Activated naive CD4-positive, alpha-beta T cell treated with anti-CD3 and anti-CD28 coated beads, Interleukin-2, amount 10 ng/mL, durations not matched to agents 7 days and 5 days (primary cell): ENCODE measurements around the gene COG2.

Experiments
- CTCF ChIA-PET: fragments of 350-600 bp; sonication (Branson Sonifier 250); formaldehyde crosslinking; loops from one replicate; lab custom pipeline; 2021; ENCODE audit warnings: antibody characterized with exemption; lab: Charles Lee
- DNase-seq: peaks from one replicate; pipeline ENCODE4 v3.0.0-alpha.2; 2020
- H3K27ac Mint-ChIP-seq: one replicate; pipeline ENCODE4 v1.8.0; 2021; ENCODE audit warnings: mild to moderate bottlenecking, moderate library complexity, mixed read lengths
- H3K27me3 Mint-ChIP-seq: one replicate; pipeline ENCODE4 v1.8.0; 2021; ENCODE audit warnings: mild to moderate bottlenecking, mixed read lengths
- H3K36me3 Mint-ChIP-seq: one replicate; pipeline ENCODE4 v1.8.0; 2021; ENCODE audit warnings: mixed read lengths
- H3K4me1 Mint-ChIP-seq: one replicate; pipeline ENCODE4 v1.8.0; 2021; ENCODE audit warnings: mixed read lengths
- H3K4me3 Mint-ChIP-seq: one replicate; pipeline ENCODE4 v1.8.0; 2021; ENCODE audit warnings: mild to moderate bottlenecking, moderate library complexity, mixed read lengths
- H3K9me3 Mint-ChIP-seq: one replicate; pipeline ENCODE4 v1.8.0; 2021; ENCODE audit warnings: mixed read lengths

Gene COG2

DNA sequence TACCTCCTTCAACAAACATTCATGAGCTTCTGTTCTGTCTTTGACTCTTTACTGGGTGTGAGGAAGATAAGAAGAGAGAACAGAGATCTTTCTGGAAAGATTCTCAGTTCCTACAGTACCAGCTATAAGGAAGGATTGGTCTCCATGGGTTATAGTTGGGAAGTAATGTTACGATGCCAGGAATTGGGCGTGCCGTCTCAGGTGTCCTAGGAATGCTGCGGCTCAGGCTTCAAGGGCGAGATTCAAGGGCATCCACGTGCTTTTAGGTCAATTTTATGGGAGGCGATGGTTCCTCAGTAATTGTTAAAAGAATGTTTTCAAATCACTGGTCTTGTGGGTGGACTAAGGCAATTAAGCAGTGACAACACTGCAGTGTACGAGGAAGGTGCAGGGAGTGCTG lies 27.3 kb downstream of the COG2 start:
- Mint-ChIP-seq H3K27ac (no peak overlapping the region), H3K9me3 (no peaks in the 10 kb centered on the region), H3K27me3 (no peaks in the 10 kb centered on the region), H3K36me3 (peaks cover 36% of the 10 kb centered on the region), H3K4me3 (no peak overlapping the region), H3K4me1 (no peaks in the 10 kb centered on the region)
- DNase-seq: no peak
- CTCF ChIA-PET: no interaction called here

DNA sequence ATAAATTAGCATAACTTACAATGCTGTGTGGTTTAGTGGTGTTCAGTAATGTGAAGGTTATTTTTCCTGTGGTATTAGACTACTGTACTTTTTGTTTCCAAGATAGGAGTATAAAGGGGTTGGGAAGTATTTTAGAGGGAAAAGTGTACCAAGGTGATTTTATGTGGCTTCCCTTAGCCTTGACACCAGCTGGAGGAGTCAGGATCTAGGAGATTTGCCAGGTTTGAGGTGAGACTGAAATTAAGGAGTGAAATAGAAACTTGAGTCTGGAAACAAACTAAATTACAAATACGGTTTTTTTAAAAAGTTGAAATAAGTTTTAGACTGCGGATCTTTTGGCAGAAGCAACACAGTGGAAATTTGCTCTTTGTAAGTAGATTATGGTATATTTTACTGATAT lies 32.3 kb downstream of the COG2 start:
- no peak overlapping the region for H3K4me3 Mint-ChIP-seq
- no peaks in the 10 kb centered on the region for H3K4me1 Mint-ChIP-seq
- no peaks in the 10 kb centered on the region for H3K9me3 Mint-ChIP-seq
- DNase-seq: no peak
- no peak overlapping the region for H3K27ac Mint-ChIP-seq
- CTCF ChIA-PET: no interaction called here
- H3K36me3 Mint-ChIP-seq: peaks cover 39% of the 10 kb centered on the region
- H3K27me3 Mint-ChIP-seq: no peaks in the 10 kb centered on the region

GRCh38 chr1:230677200-230677599 lies 34.9 kb downstream of the COG2 start:
- no peak for DNase-seq
- peaks cover 3% of the 10 kb centered on the region for H3K4me1 Mint-ChIP-seq
- CTCF ChIA-PET: no interaction called here
- no peaks in the 10 kb centered on the region for H3K9me3 Mint-ChIP-seq
- no peaks in the 10 kb centered on the region for H3K27me3 Mint-ChIP-seq
- H3K36me3 Mint-ChIP-seq: peaks cover 40% of the 10 kb centered on the region
- no peak overlapping the region for H3K4me3 Mint-ChIP-seq
- H3K27ac Mint-ChIP-seq: no peak overlapping the region

DNA sequence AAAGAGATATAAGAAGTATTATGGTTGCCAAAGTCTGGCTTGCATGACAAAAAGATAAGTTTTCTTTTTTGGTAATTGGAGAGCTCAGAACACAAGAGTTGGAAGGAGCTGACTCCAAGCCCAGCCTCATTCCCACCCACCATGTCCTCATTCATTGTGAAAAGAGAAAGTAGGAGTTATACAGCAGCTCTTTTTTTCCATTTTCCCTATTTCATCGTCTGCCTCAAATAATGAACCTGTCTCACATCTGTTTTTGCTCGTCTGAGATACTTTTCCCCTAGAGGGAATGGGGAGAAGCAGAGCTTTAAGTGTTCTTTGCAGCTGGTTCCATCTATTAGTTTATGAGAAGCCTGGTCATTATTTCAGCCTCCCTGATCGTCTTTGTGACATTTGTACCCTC lies 36.9 kb downstream of the COG2 start:
- no peaks in the 10 kb centered on the region for H3K27me3 Mint-ChIP-seq
- CTCF ChIA-PET: no interaction called here
- H3K27ac Mint-ChIP-seq: no peak overlapping the region
- H3K9me3 Mint-ChIP-seq: no peaks in the 10 kb centered on the region
- H3K36me3 Mint-ChIP-seq: peaks cover 30% of the 10 kb centered on the region
- no peak for DNase-seq
- H3K4me3 Mint-ChIP-seq: no peak overlapping the region
- H3K4me1 Mint-ChIP-seq: peaks cover 3% of the 10 kb centered on the region

DNA sequence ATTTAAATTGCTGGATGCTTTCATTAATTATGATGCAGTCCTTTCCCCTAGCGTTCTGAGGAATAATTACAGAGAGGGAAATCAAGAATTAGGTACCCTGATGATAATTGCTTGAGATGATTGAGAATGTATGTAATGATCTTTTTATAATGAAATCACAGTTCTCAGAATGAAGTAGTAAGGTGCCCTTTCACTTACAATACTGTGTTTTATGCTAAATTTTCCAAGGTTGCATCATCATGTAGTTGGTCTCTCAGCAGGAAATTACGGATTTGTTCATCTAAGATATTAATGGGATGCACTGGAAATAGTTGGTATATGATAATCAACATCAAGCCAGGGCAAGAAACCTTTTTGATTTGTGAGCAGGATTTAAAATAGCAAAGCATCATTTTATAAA lies 37.5 kb downstream of the COG2 start:
- H3K27me3 Mint-ChIP-seq: no peaks in the 10 kb centered on the region
- H3K4me3 Mint-ChIP-seq: no peak overlapping the region
- no peak overlapping the region for H3K27ac Mint-ChIP-seq
- H3K36me3 Mint-ChIP-seq: peaks cover 34% of the 10 kb centered on the region
- no peaks in the 10 kb centered on the region for H3K9me3 Mint-ChIP-seq
- H3K4me1 Mint-ChIP-seq: peaks cover 3% of the 10 kb centered on the region
- DNase-seq: no peak
- CTCF ChIA-PET: no interaction called here

GRCh38 chr1:230680300-230681025 lies 38.2 kb downstream of the COG2 start:
- H3K9me3 Mint-ChIP-seq: no peaks in the 10 kb centered on the region
- peaks cover 39% of the 10 kb centered on the region for H3K36me3 Mint-ChIP-seq
- no peaks in the 10 kb centered on the region for H3K27me3 Mint-ChIP-seq
- H3K27ac Mint-ChIP-seq: no peak overlapping the region
- no peak overlapping the region for H3K4me3 Mint-ChIP-seq
- peaks cover 3% of the 10 kb centered on the region for H3K4me1 Mint-ChIP-seq
- no peak for DNase-seq
- CTCF ChIA-PET: no interaction called here

- Mint-ChIP-seq H3K27me3 (no peaks in the 10 kb centered on the region), H3K4me1 (peaks cover 3% of the 10 kb centered on the region)
- CTCF ChIA-PET: no interaction called here
Measured at GRCh38 chr1:230681599-230681998, 39.3 kb downstream of the COG2 start.

GRCh38 chr1:230682274-230682673 lies 40.0 kb downstream of the COG2 start:
- CTCF ChIA-PET: no interaction called here
- no peaks in the 10 kb centered on the region for H3K9me3 Mint-ChIP-seq
- H3K27me3 Mint-ChIP-seq: no peaks in the 10 kb centered on the region
- H3K4me1 Mint-ChIP-seq: peaks cover 3% of the 10 kb centered on the region
- no peak overlapping the region for H3K4me3 Mint-ChIP-seq
- H3K36me3 Mint-ChIP-seq: peaks cover 34% of the 10 kb centered on the region
- no peak overlapping the region for H3K27ac Mint-ChIP-seq
- DNase-seq: no peak

More at GRCh38 chr1:230681599-230681998, 39.3 kb downstream of the COG2 start:
- DNase-seq: no peak
- Mint-ChIP-seq H3K4me3 (no peak overlapping the region), H3K9me3 (no peaks in the 10 kb centered on the region), H3K36me3 (peaks cover 34% of the 10 kb centered on the region), H3K27ac (no peak overlapping the region)

- no peak overlapping the region for H3K4me3 Mint-ChIP-seq
- H3K36me3 Mint-ChIP-seq: peaks cover 36% of the 10 kb centered on the region
- DNase-seq: no peak
- CTCF ChIA-PET: no interaction called here
- H3K27ac Mint-ChIP-seq: no peak overlapping the region
- H3K4me1 Mint-ChIP-seq: peaks cover 3% of the 10 kb centered on the region
- H3K9me3 Mint-ChIP-seq: no peaks in the 10 kb centered on the region
- H3K27me3 Mint-ChIP-seq: no peaks in the 10 kb centered on the region
Measured at GRCh38 chr1:230682882-230683610, 40.8 kb downstream of the COG2 start.

DNA sequence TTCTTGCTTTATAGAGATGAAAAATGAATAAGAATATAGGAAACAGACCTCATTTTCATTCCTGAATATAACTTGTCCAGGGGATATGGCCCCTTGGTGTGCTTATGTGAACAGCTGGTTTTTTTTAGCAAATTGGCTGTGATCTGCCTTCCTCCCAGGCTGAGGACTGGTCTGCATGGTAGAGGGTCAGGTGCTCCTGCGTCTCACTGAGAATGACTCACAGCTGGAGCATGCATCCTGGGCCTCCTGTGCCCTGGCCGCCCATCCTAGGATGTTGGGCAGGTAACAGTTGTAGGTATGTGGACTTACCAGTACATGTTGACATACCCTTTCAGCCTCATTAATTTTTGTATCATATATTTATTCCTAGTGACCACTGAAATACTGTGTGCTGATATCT lies 41.9 kb downstream of the COG2 start:
- no peak for DNase-seq
- H3K9me3 Mint-ChIP-seq: no peaks in the 10 kb centered on the region
- peaks cover 32% of the 10 kb centered on the region for H3K36me3 Mint-ChIP-seq
- H3K27me3 Mint-ChIP-seq: no peaks in the 10 kb centered on the region
- peaks cover 3% of the 10 kb centered on the region for H3K4me1 Mint-ChIP-seq
- H3K27ac Mint-ChIP-seq: no peak overlapping the region
- CTCF ChIA-PET: interaction anchor here (0.6 kb wide), 1 partner anchor 11 kb away, joined by 3 read pairs; no protein-coding TSS in a partner anchor
- H3K4me3 Mint-ChIP-seq: no peak overlapping the region

- DNase-seq: no peak
- Mint-ChIP-seq H3K36me3 (peaks cover 29% of the 10 kb centered on the region), H3K27me3 (no peaks in the 10 kb centered on the region), H3K4me3 (no peak overlapping the region), H3K4me1 (peaks cover 3% of the 10 kb centered on the region), H3K9me3 (no peaks in the 10 kb centered on the region), H3K27ac (no peak overlapping the region)
- CTCF ChIA-PET: no interaction called here
Measured at GRCh38 chr1:230684998-230685397, 42.7 kb downstream of the COG2 start.

DNA sequence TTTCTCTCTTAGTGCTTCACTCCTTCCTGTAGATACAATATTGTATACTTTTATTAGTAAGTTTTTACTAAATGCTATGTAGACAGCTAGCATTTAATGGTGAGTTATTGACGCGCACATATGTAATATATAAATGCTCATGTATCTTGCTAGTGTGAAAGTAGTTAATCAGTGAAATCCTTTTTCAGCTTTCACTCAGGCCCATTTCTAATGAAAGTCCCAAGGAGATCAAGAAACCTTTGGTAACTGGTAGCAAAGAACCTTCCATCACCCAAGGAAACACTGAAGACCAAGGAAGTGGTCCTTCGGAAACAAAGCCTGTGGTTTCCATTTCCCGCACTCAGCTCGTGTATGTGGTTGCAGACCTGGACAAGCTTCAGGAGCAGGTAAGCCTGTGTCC lies 44.5 kb downstream of the COG2 start:
- H3K9me3 Mint-ChIP-seq: no peaks in the 10 kb centered on the region
- H3K27ac Mint-ChIP-seq: no peak overlapping the region
- CTCF ChIA-PET: no interaction called here
- H3K27me3 Mint-ChIP-seq: no peaks in the 10 kb centered on the region
- DNase-seq: no peak
- H3K36me3 Mint-ChIP-seq: peaks cover 36% of the 10 kb centered on the region
- no peak overlapping the region for H3K4me3 Mint-ChIP-seq
- peaks cover under 1% of the 10 kb centered on the region for H3K4me1 Mint-ChIP-seq

GRCh38 chr1:230690101-230690500 lies 47.8 kb downstream of the COG2 start:
- Mint-ChIP-seq H3K27ac (no peak overlapping the region), H3K4me1 (peaks cover 2% of the 10 kb centered on the region)
- DNase-seq: no peak

DNA sequence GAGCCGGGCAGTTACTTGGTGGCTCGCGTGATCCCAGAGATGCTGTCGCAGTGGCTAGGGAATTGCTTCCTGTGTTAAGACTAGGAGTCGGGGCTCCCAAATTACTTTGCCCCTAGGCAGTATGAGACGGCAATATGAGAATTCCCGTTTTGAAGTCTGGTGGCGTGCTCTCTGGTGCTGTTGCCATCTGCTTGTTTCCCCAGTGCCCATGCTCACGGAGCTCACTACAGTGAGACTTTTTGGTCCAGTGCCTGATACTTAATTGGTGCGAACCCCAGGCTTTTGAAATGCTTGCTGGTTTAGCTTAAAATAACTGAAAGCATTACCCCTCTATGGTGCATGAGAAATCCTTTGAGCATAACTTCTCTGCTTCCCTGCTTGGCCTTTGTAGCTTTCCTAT lies 49.3 kb downstream of the COG2 start:
- no peak overlapping the region for H3K27ac Mint-ChIP-seq
- no peaks in the 10 kb centered on the region for H3K9me3 Mint-ChIP-seq
- peaks cover 2% of the 10 kb centered on the region for H3K4me1 Mint-ChIP-seq
- no peak for DNase-seq
- CTCF ChIA-PET: no interaction called here
- no peak overlapping the region for H3K4me3 Mint-ChIP-seq
- peaks cover 32% of the 10 kb centered on the region for H3K36me3 Mint-ChIP-seq
- H3K27me3 Mint-ChIP-seq: no peaks in the 10 kb centered on the region

More at GRCh38 chr1:230690101-230690500, 47.8 kb downstream of the COG2 start:
- H3K27me3 Mint-ChIP-seq: no peaks in the 10 kb centered on the region
- H3K9me3 Mint-ChIP-seq: no peaks in the 10 kb centered on the region
- H3K36me3 Mint-ChIP-seq: peaks cover 39% of the 10 kb centered on the region
- no peak overlapping the region for H3K4me3 Mint-ChIP-seq
- CTCF ChIA-PET: no interaction called here

DNA sequence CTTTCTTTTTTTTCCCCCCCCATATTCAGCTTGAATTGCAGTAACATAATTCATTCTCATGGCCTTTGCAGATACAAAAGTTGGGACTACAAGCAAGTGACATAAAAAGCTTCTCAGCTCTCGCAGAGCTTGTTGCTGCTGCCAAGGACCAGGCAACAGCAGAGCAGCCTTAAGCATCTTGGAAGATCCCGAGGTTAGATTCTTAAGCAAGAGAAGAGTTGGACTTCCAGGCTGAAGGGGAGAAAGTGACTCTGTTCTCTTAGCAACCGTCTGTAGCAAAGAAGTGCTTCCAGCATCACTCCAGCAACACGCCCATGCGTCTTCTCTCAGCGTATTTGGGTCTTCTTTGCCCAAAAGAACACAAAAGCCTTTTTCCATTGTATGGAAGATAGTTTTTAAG lies 50.9 kb downstream of the COG2 start:
- peaks cover 4% of the 10 kb centered on the region for H3K27me3 Mint-ChIP-seq
- H3K27ac Mint-ChIP-seq: no peak overlapping the region
- DNase-seq: no peak
- peaks cover 2% of the 10 kb centered on the region for H3K4me1 Mint-ChIP-seq
- no peaks in the 10 kb centered on the region for H3K9me3 Mint-ChIP-seq
- H3K36me3 Mint-ChIP-seq: peaks cover 27% of the 10 kb centered on the region
- H3K4me3 Mint-ChIP-seq: no peak overlapping the region
- CTCF ChIA-PET: no interaction called here
